Ammon's horn (tissue), 1 donor: ENCODE results near the gene SUN1.
"Not testable (repeated sequence)": the region's sequence is repeated elsewhere in the genome, so short reads cannot be mapped to it uniquely, and the experiment has no call there.

Experiments used
- DNase-seq: peaks from one replicate; pipeline ENCODE4 v3.0.0-alpha.2; 2016; ENCODE audit warnings: low spot score

SUN1 gene

DNA sequence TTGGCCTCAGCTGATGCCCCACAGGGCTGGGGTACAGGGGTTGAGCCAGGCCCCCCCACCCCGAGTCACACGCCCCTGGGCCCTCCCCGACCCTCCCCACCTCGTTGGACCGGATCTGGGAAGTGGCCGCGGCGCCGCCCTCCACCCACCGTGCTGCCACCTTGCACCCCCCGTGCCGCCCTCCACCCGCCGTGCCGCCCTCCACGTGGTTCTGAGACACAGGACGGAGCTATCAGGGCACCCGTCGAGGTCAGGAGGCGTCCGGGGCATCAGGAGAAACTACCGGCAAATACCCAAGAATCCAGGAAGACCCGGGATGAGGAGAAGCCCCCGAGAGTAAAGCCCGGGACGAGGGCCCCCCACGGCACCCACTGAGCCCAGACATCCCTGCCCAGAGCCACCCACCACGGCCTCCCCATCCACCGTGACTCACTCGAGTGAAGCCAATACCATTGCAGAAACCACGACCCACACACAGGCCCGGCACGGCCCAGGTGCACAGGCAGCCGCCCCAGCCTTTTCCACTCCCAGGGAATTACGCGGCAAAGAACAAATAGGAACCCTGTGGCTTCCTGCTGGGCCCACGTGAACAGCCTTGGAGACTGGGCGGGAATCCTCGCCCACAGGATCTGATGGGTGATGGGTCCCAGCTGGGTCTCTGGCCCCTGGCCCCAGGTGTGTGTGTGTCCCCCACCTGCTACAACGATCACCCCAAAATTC, 88.2 kb downstream of the SUN1 start:
- DNase-seq: no peak

- no peak for DNase-seq
These were observed 88.8 kb downstream of the SUN1 start for GRCh38 chr7:921071-921461.

DNA sequence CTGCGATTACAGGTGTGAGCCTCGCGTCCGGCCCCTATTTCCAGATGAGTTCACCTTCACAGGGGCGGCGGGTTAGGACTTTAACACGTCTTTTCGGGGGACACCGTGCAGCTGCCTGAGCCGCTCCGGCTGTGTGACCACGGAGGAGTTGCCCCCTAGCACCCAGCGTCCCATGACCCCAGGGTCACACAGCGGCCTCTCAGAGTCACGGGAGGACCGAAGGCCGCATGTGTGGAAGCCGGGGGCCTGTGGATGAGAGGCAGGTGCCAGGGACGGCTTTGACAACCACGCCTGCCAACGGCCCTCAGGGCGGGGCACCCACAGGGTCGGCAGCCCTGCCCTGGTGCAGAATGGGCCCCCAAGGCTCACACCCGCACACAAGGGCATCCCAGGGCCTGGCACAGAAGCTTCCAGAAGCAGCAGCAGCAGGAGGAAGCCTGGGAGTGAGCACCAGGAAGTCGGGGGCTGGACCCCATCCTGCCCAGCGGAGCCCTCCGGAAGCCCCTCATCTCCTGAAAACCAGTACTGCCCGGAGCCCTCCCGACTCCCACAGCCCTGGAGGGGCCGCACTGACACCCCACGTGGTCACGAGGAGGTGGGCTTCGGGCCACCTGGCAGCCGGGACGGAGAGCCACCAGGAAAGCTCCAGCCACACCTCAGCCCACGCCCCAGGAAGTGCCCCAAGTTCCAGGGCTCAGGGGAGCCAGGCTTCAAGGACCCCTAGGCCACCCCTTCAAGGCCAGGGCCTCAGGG, 89.5 kb downstream of the SUN1 start:
- DNase-seq: no peak

- no peak for DNase-seq
These were observed 90.2 kb downstream of the SUN1 start for GRCh38 chr7:922334-923107.

GRCh38 chr7:923108-924041, 91.1 kb downstream of the SUN1 start:
- peak; percentile 58 for DNase-seq

DNA sequence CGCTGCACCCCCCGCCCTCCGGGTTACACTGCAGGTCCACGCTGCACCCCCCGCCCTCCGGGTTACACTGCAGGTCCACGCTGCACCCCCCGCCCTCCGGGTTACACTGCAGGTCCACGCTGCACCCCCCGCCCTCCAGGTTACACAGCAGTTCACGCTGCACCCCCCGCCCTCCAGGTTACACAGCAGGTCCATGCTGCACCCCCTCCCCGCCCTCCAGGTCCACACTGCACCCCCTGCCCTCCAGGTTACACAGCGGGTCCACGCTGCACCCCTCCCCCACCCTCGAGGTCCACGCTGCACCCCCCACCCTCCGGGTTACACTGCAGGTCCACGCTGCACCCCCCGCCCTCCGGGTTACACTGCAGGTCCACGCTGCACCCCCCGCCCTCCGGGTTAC, 91.8 kb downstream of the SUN1 start:
- DNase-seq: not testable (repeated sequence)
